Measurements from ENCODE around the gene EHD3.

DNA sequence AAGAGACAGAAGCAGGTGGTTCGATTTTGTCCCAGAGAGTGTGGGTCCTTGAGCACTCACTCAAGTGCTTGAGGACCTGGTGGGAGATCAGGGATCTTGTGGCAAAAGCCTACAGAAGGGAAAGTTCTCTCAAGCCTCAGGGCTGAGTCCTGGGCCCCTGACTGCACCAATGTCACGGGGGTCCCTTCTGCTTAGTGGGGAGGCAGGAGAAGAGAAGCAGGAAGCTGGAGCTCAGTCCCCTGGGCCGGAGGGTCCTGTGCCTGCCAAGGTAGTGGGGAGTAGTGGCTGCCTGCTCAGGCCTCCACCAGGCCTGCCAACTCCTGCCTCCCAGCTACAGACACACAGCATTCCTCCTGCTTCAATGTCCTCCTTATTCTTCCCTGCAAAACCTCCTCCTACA, 28.3 kb upstream of the EHD3 start:
- TF ChIP-seq, protein P1, sequence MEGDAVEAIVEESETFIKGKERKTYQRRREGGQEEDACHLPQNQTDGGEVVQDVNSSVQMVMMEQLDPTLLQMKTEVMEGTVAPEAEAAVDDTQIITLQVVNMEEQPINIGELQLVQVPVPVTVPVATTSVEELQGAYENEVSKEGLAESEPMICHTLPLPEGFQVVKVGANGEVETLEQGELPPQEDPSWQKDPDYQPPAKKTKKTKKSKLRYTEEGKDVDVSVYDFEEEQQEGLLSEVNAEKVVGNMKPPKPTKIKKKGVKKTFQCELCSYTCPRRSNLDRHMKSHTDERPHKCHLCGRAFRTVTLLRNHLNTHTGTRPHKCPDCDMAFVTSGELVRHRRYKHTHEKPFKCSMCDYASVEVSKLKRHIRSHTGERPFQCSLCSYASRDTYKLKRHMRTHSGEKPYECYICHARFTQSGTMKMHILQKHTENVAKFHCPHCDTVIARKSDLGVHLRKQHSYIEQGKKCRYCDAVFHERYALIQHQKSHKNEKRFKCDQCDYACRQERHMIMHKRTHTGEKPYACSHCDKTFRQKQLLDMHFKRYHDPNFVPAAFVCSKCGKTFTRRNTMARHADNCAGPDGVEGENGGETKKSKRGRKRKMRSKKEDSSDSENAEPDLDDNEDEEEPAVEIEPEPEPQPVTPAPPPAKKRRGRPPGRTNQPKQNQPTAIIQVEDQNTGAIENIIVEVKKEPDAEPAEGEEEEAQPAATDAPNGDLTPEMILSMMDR (conservative IDR thresholded peaks at IDR 0.05; ENCODE audit: low read length): no peak
- no peak for TF ChIP-seq EZH2phosphoT487 (IDR thresholded peaks at IDR 0.05; ENCODE audit: borderline replicate concordance)

All from Loucy (cell line).